ENCODE results near the gene ATG7. TPM values are rescaled to one million over a fixed set of nuclear protein-coding genes. Genes with fewer than 3 reads are reported as not detected.
"Not testable (repeated sequence)": the region's sequence is repeated elsewhere in the genome, so short reads cannot be mapped to it uniquely, and the experiment has no call there.

Gene ATG7
- polyA plus RNA-seq, 2 of the 4 experiments (the other 2 are of a cell fraction), result 27.2 to 41.2 TPM

GRCh38 chr3:11592445-11593298 lies 320.5 kb downstream of the ATG7 start (continued):
- TF ChIP-seq E2F6 (IDR thresholded peaks at IDR 0.05; ENCODE audit: borderline replicate concordance, low read depth) (no peak), FOSL2 (IDR thresholded peaks at IDR 0.05) (no peak), FOSL2 (CRISPR knock-in tag; IDR thresholded peaks at IDR 0.05) (no peak), HEYL (CRISPR knock-in tag; IDR thresholded peaks at IDR 0.05) (no peak), KDM5A (IDR thresholded peaks at IDR 0.05) (no peak), ELK1 (IDR thresholded peaks at IDR 0.05; ENCODE audit: low read depth, low read length) (no peak), CTCF (IDR thresholded peaks at IDR 0.05) (no peak), RAD21 (conservative IDR thresholded peaks at IDR 0.05 in 1 of 2, IDR thresholded peaks at IDR 0.05 in 1 of 2) (no peak)

- no peaks in the 10 kb centered on the region for H3K9me3 ChIP-seq
- POLR2A ChIA-PET, result no interaction called here
- no peak overlapping the region for H3K4me3 ChIP-seq
- FAIRE-seq (no peak), ATAC-seq (no peak), DNase-seq (ENCODE audit: low read depth in 1 of 2, low spot score in 1 of 2) (no peak)
- no peak overlapping the region for H3K4me2 ChIP-seq
- H3K4me1 ChIP-seq, result peaks cover 11% of the 10 kb centered on the region; the same call in 1 of the 3 replicates
- TF ChIP-seq CBX2 (IDR thresholded peaks at IDR 0.05; ENCODE audit: borderline replicate concordance, low read depth) (no peak), E2F6 (IDR thresholded peaks at IDR 0.05; ENCODE audit: borderline replicate concordance, low read depth) (no peak), HOXB13 (CRISPR knock-in tag; IDR thresholded peaks at IDR 0.05; ENCODE audit: low read depth) (no peak), CHD4 (IDR thresholded peaks at IDR 0.05; ENCODE audit: borderline replicate concordance) (no peak), ZFP36 (IDR thresholded peaks at IDR 0.05; ENCODE audit: borderline replicate concordance, partially characterized antibody) (no peak), NR3C1 (IDR thresholded peaks at IDR 0.05) (no peak), PHF8 (IDR thresholded peaks at IDR 0.05; ENCODE audit: borderline replicate concordance, low read depth) (no peak), CTCF (IDR thresholded peaks at IDR 0.05) (no peak), TFCP2L1 (CRISPR knock-in tag; IDR thresholded peaks at IDR 0.05) (no peak), HES2 (IDR thresholded peaks at IDR 0.05) (no peak), USF2 (IDR thresholded peaks at IDR 0.05) (no peak), GATA3 (IDR thresholded peaks at IDR 0.05; ENCODE audit: borderline replicate concordance) (no peak), RNF2 (IDR thresholded peaks at IDR 0.05; ENCODE audit: borderline replicate concordance, low read depth) (no peak)
- H3K27ac ChIP-seq, result no peak overlapping the region
- WGBS (ENCODE audit: missing lambda C conversion rate), result 87% methylated on average over 10 of the region's 10 CpGs
- CTCF ChIA-PET, result interaction anchor here (0.8 kb wide), 1 partner anchor 32 kb away, joined by 5 read pairs; no protein-coding TSS in a partner anchor
Observed at GRCh38 chr3:11593318-11594034, 321.3 kb downstream of the ATG7 start.

GRCh38 chr3:11595024-11595423 lies 322.8 kb downstream of the ATG7 start:
- 93% methylated on average over 5 of the region's 5 CpGs for WGBS (ENCODE audit: missing lambda C conversion rate)
- H3K9me3 ChIP-seq; DNase-seq (ENCODE audit: low read depth in 1 of 2, low spot score in 1 of 2); FAIRE-seq; ATAC-seq; POLR2A ChIA-PET; H3K4me2 ChIP-seq; H3K27ac ChIP-seq; H3K4me3 ChIP-seq: not testable (repeated sequence)
- H3K4me1 ChIP-seq, result peaks cover 17% of the 10 kb centered on the region
- CTCF ChIA-PET, result interaction anchor here (1.1 kb wide), 1 partner anchor 216 kb away, joined by 5 read pairs; no protein-coding TSS in a partner anchor

Data from A549 (cell line).